ENCODE results near the gene GLIS1.

GLIS1 gene

DNA sequence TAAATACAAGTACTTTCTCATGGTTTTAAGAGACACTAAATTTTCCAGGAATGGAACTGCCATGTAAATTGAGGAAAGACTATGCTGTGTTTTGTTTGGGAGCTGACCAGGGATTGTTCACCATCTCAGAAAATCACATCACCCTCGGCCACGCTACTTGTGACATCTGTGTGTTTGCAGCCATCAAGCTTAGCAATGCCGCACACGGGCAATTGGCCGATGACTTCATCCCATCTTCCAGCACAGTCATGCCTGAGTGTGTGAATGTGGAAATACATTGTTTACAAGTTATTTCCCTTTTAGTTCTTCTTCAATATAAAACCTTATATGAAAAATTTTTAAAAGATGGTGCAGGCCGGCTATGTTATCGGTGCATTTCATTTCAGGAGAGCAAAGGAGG is 121.6 kb downstream of the GLIS1 start:
- H3K4me1 ChIP-seq (ENCODE audit: control insufficient read depth, low read length): no peaks in the 10 kb centered on the region

DNA sequence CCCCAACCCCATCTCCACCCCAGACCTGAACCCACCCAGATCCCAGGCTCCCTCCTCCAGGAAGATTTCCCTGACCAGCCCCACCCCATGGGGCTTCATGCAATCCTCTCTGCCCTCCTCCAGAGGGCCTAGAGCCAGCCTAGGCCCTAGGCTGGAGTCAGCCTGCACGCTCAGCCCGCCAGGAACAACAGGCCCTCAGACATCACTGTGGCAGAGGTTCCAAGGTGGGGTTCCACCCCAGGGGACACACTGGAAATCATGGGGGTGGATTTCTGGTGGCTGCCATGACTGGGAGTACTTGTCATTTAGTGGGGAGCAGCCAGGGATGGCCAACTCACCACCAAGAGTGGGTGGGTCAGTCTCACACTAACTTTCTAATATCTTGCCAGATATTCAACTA is 122.0 kb downstream of the GLIS1 start:
- TF ChIP-seq, protein P1, sequence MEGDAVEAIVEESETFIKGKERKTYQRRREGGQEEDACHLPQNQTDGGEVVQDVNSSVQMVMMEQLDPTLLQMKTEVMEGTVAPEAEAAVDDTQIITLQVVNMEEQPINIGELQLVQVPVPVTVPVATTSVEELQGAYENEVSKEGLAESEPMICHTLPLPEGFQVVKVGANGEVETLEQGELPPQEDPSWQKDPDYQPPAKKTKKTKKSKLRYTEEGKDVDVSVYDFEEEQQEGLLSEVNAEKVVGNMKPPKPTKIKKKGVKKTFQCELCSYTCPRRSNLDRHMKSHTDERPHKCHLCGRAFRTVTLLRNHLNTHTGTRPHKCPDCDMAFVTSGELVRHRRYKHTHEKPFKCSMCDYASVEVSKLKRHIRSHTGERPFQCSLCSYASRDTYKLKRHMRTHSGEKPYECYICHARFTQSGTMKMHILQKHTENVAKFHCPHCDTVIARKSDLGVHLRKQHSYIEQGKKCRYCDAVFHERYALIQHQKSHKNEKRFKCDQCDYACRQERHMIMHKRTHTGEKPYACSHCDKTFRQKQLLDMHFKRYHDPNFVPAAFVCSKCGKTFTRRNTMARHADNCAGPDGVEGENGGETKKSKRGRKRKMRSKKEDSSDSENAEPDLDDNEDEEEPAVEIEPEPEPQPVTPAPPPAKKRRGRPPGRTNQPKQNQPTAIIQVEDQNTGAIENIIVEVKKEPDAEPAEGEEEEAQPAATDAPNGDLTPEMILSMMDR (IDR thresholded peaks at IDR 0.05; ENCODE audit: low read depth, low read length, poor library complexity, severe bottlenecking): no peak
- no peak for TF ChIP-seq EZH2phosphoT487 (IDR thresholded peaks at IDR 0.05; ENCODE audit: borderline replicate concordance, low read length)

More for the DNA sequence above, 121.6 kb downstream of the GLIS1 start:
- H3K27ac ChIP-seq (ENCODE audit: low read depth, low read length): no peak overlapping the region
- H3F3A ChIP-seq (ENCODE audit: control insufficient read depth, insufficient read depth): no peaks in the 10 kb centered on the region
- no peaks in the 10 kb centered on the region for H3K9me2 ChIP-seq (replicated peaks; ENCODE audit: control insufficient read depth, low read length)
- no peaks in the 10 kb centered on the region for H3K79me2 ChIP-seq (ENCODE audit: control insufficient read depth, low read length)
- no peak for TF ChIP-seq EZH2phosphoT487 (IDR thresholded peaks at IDR 0.05; ENCODE audit: borderline replicate concordance, low read length)
- TF ChIP-seq, protein P1 (IDR thresholded peaks at IDR 0.05; ENCODE audit: low read depth, low read length, poor library complexity, severe bottlenecking): no peak
- no peak overlapping the region for H3K4me2 ChIP-seq (ENCODE audit: low read length)
- no peak overlapping the region for H3K4me3 ChIP-seq (ENCODE audit: low read length)
- H3K36me3 ChIP-seq (ENCODE audit: control insufficient read depth, low read length): no peaks in the 10 kb centered on the region
- H4K20me1 ChIP-seq (ENCODE audit: control insufficient read depth, insufficient read depth, low read depth, low read length): no peaks in the 10 kb centered on the region
- no peaks in the 10 kb centered on the region for H3K9me3 ChIP-seq (ENCODE audit: control insufficient read depth, insufficient read depth, low read length)
- no peaks in the 10 kb centered on the region for H3K27me3 ChIP-seq (ENCODE audit: control insufficient read depth, low read length)

DNA sequence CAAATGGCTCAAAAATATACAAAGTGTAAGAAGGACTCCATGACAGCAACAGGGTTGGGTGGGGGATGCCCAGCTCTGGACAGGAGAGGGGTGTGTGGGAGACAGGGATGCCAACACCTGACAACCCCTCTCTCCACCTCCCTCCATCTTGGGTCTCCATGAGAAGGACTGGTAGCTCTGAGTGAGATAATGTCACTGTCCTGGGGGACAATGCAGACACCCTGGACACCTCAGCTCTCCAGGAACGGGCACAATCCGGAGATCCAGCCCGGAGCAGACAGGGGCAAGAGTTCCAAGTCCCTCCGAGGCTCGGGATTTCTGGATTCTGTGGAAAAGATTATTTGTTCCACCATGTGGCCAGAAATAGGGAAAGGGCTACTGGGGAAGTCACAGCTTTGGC is 122.5 kb downstream of the GLIS1 start:
- Histone ChIP-seq H3K27ac (ENCODE audit: low read depth, low read length) (no peak overlapping the region), H3K79me2 (ENCODE audit: control insufficient read depth, low read length) (no peaks in the 10 kb centered on the region), H3K4me3 (ENCODE audit: low read length) (no peak overlapping the region), H3K27me3 (ENCODE audit: control insufficient read depth, low read length) (no peaks in the 10 kb centered on the region), H3F3A (ENCODE audit: control insufficient read depth, insufficient read depth) (no peaks in the 10 kb centered on the region), H3K4me2 (ENCODE audit: low read length) (no peak overlapping the region), H4K20me1 (ENCODE audit: control insufficient read depth, insufficient read depth, low read depth, low read length) (no peaks in the 10 kb centered on the region), H3K4me1 (ENCODE audit: control insufficient read depth, low read length) (no peaks in the 10 kb centered on the region), H3K36me3 (ENCODE audit: control insufficient read depth, low read length) (no peaks in the 10 kb centered on the region), H3K9me3 (ENCODE audit: control insufficient read depth, insufficient read depth, low read length) (no peaks in the 10 kb centered on the region), H3K9me2 (replicated peaks; ENCODE audit: control insufficient read depth, low read length) (no peaks in the 10 kb centered on the region)
- no peak for TF ChIP-seq EZH2phosphoT487 (IDR thresholded peaks at IDR 0.05; ENCODE audit: borderline replicate concordance, low read length)
- TF ChIP-seq, protein P1 (IDR thresholded peaks at IDR 0.05; ENCODE audit: low read depth, low read length, poor library complexity, severe bottlenecking): no peak

More for the DNA sequence above, 122.0 kb downstream of the GLIS1 start:
- Histone ChIP-seq H4K20me1 (ENCODE audit: control insufficient read depth, insufficient read depth, low read depth, low read length) (no peaks in the 10 kb centered on the region), H3K4me2 (ENCODE audit: low read length) (no peak overlapping the region), H3K27me3 (ENCODE audit: control insufficient read depth, low read length) (no peaks in the 10 kb centered on the region), H3K4me3 (ENCODE audit: low read length) (no peak overlapping the region), H3K9me3 (ENCODE audit: control insufficient read depth, insufficient read depth, low read length) (no peaks in the 10 kb centered on the region), H3K27ac (ENCODE audit: low read depth, low read length) (no peak overlapping the region), H3K9me2 (replicated peaks; ENCODE audit: control insufficient read depth, low read length) (no peaks in the 10 kb centered on the region), H3K4me1 (ENCODE audit: control insufficient read depth, low read length) (no peaks in the 10 kb centered on the region), H3F3A (ENCODE audit: control insufficient read depth, insufficient read depth) (no peaks in the 10 kb centered on the region), H3K79me2 (ENCODE audit: control insufficient read depth, low read length) (no peaks in the 10 kb centered on the region), H3K36me3 (ENCODE audit: control insufficient read depth, low read length) (no peaks in the 10 kb centered on the region)

Measured in DOHH2 (cell line).